Muscle of leg (tissue), 11 donors: ENCODE measurements around the gene TEX53. TPM values are rescaled to one million over a fixed set of nuclear protein-coding genes. Genes with fewer than 3 reads are reported as not detected.

Experiments
- DNase-seq: peaks from one replicate; pipeline ENCODE4 v3.0.0; 2013
- H3K27ac ChIP-seq: one replicate; pipeline ENCODE4 v1.5.1; 2013; ENCODE audit warnings: mild to moderate bottlenecking, low read length, control low read depth
- H3K27me3 ChIP-seq: one replicate; pipeline ENCODE4 v1.6.1; 2013; ENCODE audit warnings: low read length; ENCODE audit not compliant: control insufficient read depth, insufficient read depth
- H3K36me3 ChIP-seq: one replicate; pipeline ENCODE4 v1.6.1; 2013; ENCODE audit warnings: low read length; ENCODE audit not compliant: control insufficient read depth, insufficient read depth
- H3K4me1 ChIP-seq: one replicate; pipeline ENCODE4 v1.6.1; 2013; ENCODE audit warnings: low read length; ENCODE audit not compliant: control insufficient read depth, insufficient read depth
- H3K4me3 ChIP-seq: one replicate; pipeline ENCODE4 v1.5.1; 2013; ENCODE audit warnings: low read length, control low read depth
- H3K9me3 ChIP-seq: replicated peaks from 2 replicates; pipeline ENCODE4 v1.6.1; 2013; ENCODE audit warnings: low read depth, low read length; ENCODE audit not compliant: control insufficient read depth
- WGBS: methylation state at CpG from one replicate; pipeline ENCODE4 v1.1.5; 2013; ENCODE audit warnings: missing lambda C conversion rate; ENCODE audit not compliant: insufficient coverage; 5-methylcytosine and 5-hydroxymethylcytosine counted together
- polyA plus RNA-seq, 8 donors: library from polyadenylated mRNA; unstranded; fragments of 120-200 nt; gene quantifications; one replicate each; pipeline versions ENCODE4 v1.2.1 to v1.2.3, GENCODE V29; 2013; ENCODE audit warnings: inconsistent platforms in 1 of 8, low replicate concordance in 1 of 8; ENCODE audit not compliant: insufficient read length in 8 of 8, insufficient read depth in 1 of 8
- total RNA-seq: library from RNA; stranded (reverse); fragments of 120-200 nt; gene quantifications from one replicate; pipeline ENCODE4 v1.2.4, GENCODE V29; 2013

Gene TEX53
- total and polyA plus RNA-seq, 9 donors: not detected

DNA sequence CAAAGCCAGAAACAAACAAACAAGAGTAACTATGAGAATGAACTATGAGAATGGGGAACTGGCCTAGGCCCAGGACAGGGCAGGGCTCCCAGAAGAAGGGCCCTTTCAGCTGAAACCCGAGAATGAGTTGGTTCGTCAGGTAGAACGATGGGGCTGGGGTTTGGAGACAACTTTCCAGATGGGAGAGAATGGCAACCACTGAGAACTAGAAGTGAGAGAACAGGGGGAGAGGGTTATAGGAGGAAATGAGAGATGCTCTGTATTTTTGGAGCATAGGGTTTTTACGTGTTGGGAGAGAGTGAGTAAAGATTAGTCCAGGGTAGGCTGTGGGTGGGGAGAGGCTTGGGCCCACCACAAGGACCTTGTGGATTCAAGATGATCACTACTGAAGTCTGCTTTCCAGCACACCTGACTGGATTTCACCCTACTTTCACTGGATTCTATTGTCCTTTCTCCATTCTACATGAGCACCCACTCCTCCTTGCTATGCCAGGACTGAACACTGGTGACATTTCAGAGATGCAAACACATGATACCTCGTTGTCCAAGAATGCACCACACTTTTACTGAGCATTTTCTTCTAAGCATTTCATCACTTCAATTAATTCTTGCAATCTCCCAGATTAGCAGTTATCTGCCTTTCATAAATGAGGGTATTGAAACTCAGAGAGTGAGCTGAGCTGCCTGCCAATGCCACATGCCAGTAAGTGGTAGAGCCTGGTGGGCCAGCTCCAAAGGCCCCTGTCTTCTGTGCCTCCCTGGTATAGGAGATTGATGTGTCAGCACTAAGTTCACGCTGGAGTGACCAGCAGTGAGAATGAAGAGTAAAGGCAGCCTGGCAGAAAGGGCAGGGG, 49.7 kb downstream of the TEX53 start:
- no peaks in the 10 kb centered on the region for H3K9me3 ChIP-seq
- WGBS: 72% methylated on average over 3 of the region's 6 CpGs
- no peak overlapping the region for H3K27ac ChIP-seq
- H3K27me3 ChIP-seq: no peaks in the 10 kb centered on the region
- no peak for DNase-seq
- peaks cover 13% of the 10 kb centered on the region for H3K4me1 ChIP-seq
- H3K4me3 ChIP-seq: no peak overlapping the region
- no peaks in the 10 kb centered on the region for H3K36me3 ChIP-seq

DNA sequence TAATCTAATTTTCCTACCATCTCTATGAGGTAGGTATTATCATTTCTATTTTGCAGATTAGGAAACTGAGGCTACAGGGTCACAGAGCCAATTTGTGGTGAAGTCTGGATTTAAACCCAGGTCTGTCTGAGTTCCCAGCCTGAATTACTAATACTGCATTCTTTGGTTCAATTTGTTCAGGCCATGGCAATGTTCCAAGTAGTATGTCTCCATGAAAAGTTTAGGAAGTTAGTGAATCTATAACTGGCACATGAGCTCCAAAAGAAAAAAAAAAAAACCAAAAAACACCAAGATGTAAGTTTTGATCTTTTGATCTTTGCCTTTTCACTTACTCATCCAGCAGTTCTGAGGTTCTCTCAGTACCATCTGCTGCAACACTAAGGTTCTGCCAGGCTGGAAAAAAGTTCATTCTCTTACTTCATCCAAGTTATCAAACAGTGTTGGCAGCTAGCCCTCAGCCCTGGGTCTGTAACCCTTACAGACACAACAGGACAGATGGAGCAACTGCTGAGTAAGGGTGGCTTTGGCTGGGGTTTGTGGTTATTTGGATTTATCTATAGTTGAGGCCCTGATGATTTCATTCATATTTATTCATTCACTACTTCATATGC, 50.9 kb downstream of the TEX53 start:
- H3K4me1 ChIP-seq: peaks cover 3% of the 10 kb centered on the region
- H3K9me3 ChIP-seq: peaks cover 6% of the 10 kb centered on the region
- DNase-seq: peak; percentile 25
- no peaks in the 10 kb centered on the region for H3K36me3 ChIP-seq
- H3K27ac ChIP-seq: no peak overlapping the region
- H3K27me3 ChIP-seq: no peaks in the 10 kb centered on the region
- H3K4me3 ChIP-seq: no peak overlapping the region

Other genes starting within 250 kb of the TEX53 start
- gene WHRN, start 152.3 kb downstream of the TEX53 start, total RNA-seq: 0.89 TPM
- gene WHRN, start 152.3 kb downstream of the TEX53 start, polyA plus RNA-seq: 1 to 10 TPM; 2.0 to 5.5 (median 3.5) TPM
- gene ATP6V1G1, start 70.0 kb downstream of the TEX53 start, total RNA-seq: 82.1 TPM
- 100 to 1,000 TPM in 4 of 8 donors, 10 to 100 TPM in 4; 89.0 to 125 (median 100) TPM for gene ATP6V1G1, start 70.0 kb downstream of the TEX53 start, polyA plus RNA-seq
- gene TMEM268, start 46.5 kb downstream of the TEX53 start, total RNA-seq: 3.1 TPM
- gene TMEM268, start 46.5 kb downstream of the TEX53 start, polyA plus RNA-seq: 1 to 10 TPM; 3.9 to 7.8 (median 5.2) TPM
- not detected for gene TEX48, start 24.4 kb upstream of the TEX53 start, total RNA-seq
- not detected for gene TEX48, start 24.4 kb upstream of the TEX53 start, polyA plus RNA-seq
- 0.35 TPM for gene TNFSF15, start 148.2 kb upstream of the TEX53 start, total RNA-seq
- gene TNFSF15, start 148.2 kb upstream of the TEX53 start, polyA plus RNA-seq: under 1 TPM; 0.15 to 0.72 (median 0.28) TPM